Regular cardiac myocyte (primary cell): ENCODE results near the gene LYL1. TPM values are rescaled to one million over a fixed set of nuclear protein-coding genes. Genes with fewer than 3 reads are reported as not detected.

Source experiments
- total RNA-seq: library from RNA; depleted of rRNA; stranded (reverse); fragments of >200 nt; gene quantifications from 2 replicates; pipeline ENCODE4 v1.2.3, GENCODE V29; 2014

The LYL1 gene
- total RNA-seq: 2.5 and 3.3 TPM in 2 replicates

GRCh38 chr19:13102666-13103580 lies at the start of gene LYL1:
Gene LYL1 (minus strand): TSS chr19:13102858. CDS start chr19:13101171, 1,687 bp downstream.

GRCh38 chr19:13150187-13150930 lies 47.7 kb upstream of the LYL1 start, which contains the start of the genes IER2 and STX10:
Gene IER2 (plus strand): TSS chr19:13150411. CDS start chr19:13153187, 2,776 bp downstream.
Gene STX10 (minus strand): TSS chr19:13150375. CDS start chr19:13150173, 202 bp downstream.

GRCh38 chr19:13117772-13118423 lies 15.2 kb upstream of the LYL1 start, which contains the start of gene NACC1:
Gene NACC1 (plus strand): TSS chr19:13118264. CDS start chr19:13135208, 16,944 bp downstream.

GRCh38 chr19:13116282-13117175 lies 13.9 kb upstream of the LYL1 start, which contains the start of gene TRMT1:
Gene TRMT1 (minus strand): TSS chr19:13116740. CDS start chr19:13116399, 341 bp downstream.

Other genes starting within 250 kb of the LYL1 start
- gene DNASE2, start 221.4 kb downstream of the LYL1 start, total RNA-seq: 7.9 and 28.8 TPM in 2 replicates
- gene KLF1, start 215.7 kb downstream of the LYL1 start, total RNA-seq: not detected in 2 replicates
- 30.4 and 48.3 TPM in 2 replicates for gene GCDH, start 211.7 kb downstream of the LYL1 start, total RNA-seq
- gene SYCE2, start 183.6 kb downstream of the LYL1 start, total RNA-seq: 0.19 and 0.28 TPM in 2 replicates
- gene FARSA, start 169.1 kb downstream of the LYL1 start, total RNA-seq: 55.8 and 94.5 TPM in 2 replicates
- 1,835 and 1,876 TPM in 2 replicates for gene CALR, start 164.2 kb downstream of the LYL1 start, total RNA-seq
- gene RAD23A, start 157.0 kb downstream of the LYL1 start, total RNA-seq: 42.6 and 75.7 TPM in 2 replicates
- gene GADD45GIP1, start 145.6 kb downstream of the LYL1 start, total RNA-seq: 13.5 and 41.2 TPM in 2 replicates
- not detected in 2 replicates for gene DAND5, start 133.3 kb downstream of the LYL1 start, total RNA-seq
- gene NFIX, start 107.4 kb downstream of the LYL1 start, total RNA-seq: 22.4 and 34.1 TPM in 2 replicates
- 41.4 and 43.1 TPM in 2 replicates for gene TRMT1, start 13.9 kb upstream of the LYL1 start, total RNA-seq
- gene NACC1, start 15.4 kb upstream of the LYL1 start, total RNA-seq: 28.5 and 69.6 TPM in 2 replicates
- gene STX10, start 47.5 kb upstream of the LYL1 start, total RNA-seq: 54.4 and 67.7 TPM in 2 replicates
- 12.1 and 73.0 TPM in 2 replicates for gene IER2, start 47.6 kb upstream of the LYL1 start, total RNA-seq